Heart right ventricle (tissue), 16 donors: Measurements from ENCODE around the gene EXOC3L4. TPM values are rescaled to one million over a fixed set of nuclear protein-coding genes. Genes with fewer than 3 reads are reported as not detected.
"Not testable (repeated sequence)": the region's sequence is repeated elsewhere in the genome, so short reads cannot be mapped to it uniquely, and the experiment has no call there.

Experiments used
- ATAC-seq, 8 donors: fragments of 200-7000 bp; cut with Tn5 transposase; one replicate each; pipeline ENCODE4 v1.9.1; 2020; ENCODE audit warnings: mild to moderate bottlenecking in 8 of 8, moderate library complexity in 8 of 8, moderate number of reproducible peaks in 1 of 8
- DNase-seq, 2 donors: peaks; one replicate each; pipeline ENCODE4 v3.0.0-alpha.2; 2020
- H3K27ac ChIP-seq, 10 donors: fragments of 200-600 bp; sonication (generic) in 2 of 10; one replicate each; pipeline versions ENCODE4 v1.5.0 to v1.8.0; 2020 to 2022; ENCODE audit warnings: mild to moderate bottlenecking in 3 of 10
- H3K27me3 ChIP-seq, 7 donors: fragments of 200-600 bp; one replicate each; pipeline ENCODE4 v1.8.0; 2021 to 2022; ENCODE audit warnings: mild to moderate bottlenecking in 2 of 7
- H3K36me3 ChIP-seq, 9 donors: fragments of 200-600 bp; sonication (generic) in 1 of 9; one replicate each; pipeline versions ENCODE4 v1.5.0 to v1.8.0; 2020 to 2022; ENCODE audit warnings: mild to moderate bottlenecking in 2 of 9
- H3K4me1 ChIP-seq, 9 donors: fragments of 200-600 bp; sonication (generic) in 1 of 9; one replicate each; pipeline versions ENCODE4 v1.5.0 to v1.8.0; 2020 to 2022; ENCODE audit warnings: mild to moderate bottlenecking in 4 of 9
- H3K4me3 ChIP-seq, 10 donors: fragments of 200-600 bp; sonication (generic) in 2 of 10; one replicate each; pipeline versions ENCODE4 v1.5.0 to v1.8.0; 2020 to 2022; ENCODE audit warnings: mild to moderate bottlenecking in 7 of 10, moderate library complexity in 2 of 10
- H3K9me3 ChIP-seq, 11 donors: fragments of 200-600 bp in 10 of 11; sonication (generic) in 2 of 11; one replicate each; pipeline versions ENCODE4 v1.5.0 to v1.8.0; 2013 to 2022; ENCODE audit warnings: mild to moderate bottlenecking in 2 of 11, control low read depth in 1 of 11, moderate library complexity in 1 of 11
- CTCF ChIP-seq, 9 donors: fragments of 200-600 bp; sonication (generic) in 2 of 9; IDR thresholded peaks; one replicate each; pipeline versions ENCODE4 v1.5.0 to v1.8.0; 2021 to 2022; ENCODE audit warnings: antibody characterized with exemption in 9 of 9, mild to moderate bottlenecking in 5 of 9, moderate library complexity in 1 of 9
- WGBS, 2 donors: extraction: QIAGEN DNeasy Blood & Tissue Kit; methylation state at CpG; one replicate each; pipeline ENCODE4 v1.1.7; 2013; ENCODE audit warnings: inconsistent platforms in 1 of 2; 5-methylcytosine and 5-hydroxymethylcytosine counted together
- intact Hi-C, 10 donors: fragments of 100-400 bp; cut with DNase I; formaldehyde crosslinking; loops; one replicate each; pipeline versions ENCODE4 v1.11.1 to v1.14.2; 2022
- polyA plus RNA-seq, 2 donors: library from polyadenylated mRNA; stranded (reverse); fragments of 200-250 nt; gene quantifications; one replicate each; pipeline ENCODE4 v1.2.3, GENCODE V29; 2013
- total RNA-seq, 10 donors: library from RNA; stranded (reverse); fragmentation: NEBNext Ultra II Directional in 3 of 10; extraction: Animal tissue kit (Norgen Biotek cat#: 25700) in 3 of 10; gene quantifications; one replicate each; pipeline versions ENCODE4 v1.2.1 to v1.2.4, GENCODE V29; 2021 to 2023
- donor health status: Arrhythmogenic right ventricular cardiomyopathy.
- donor health status: ischemic (EF 13 %, LVEDD 7.1; RV severe dilation, severe dysfunction).
- donor health status: healthy with polysubstance abuse.
- donor health status: DM: no; HTN: yes; CAD: no.
- donor health status: DM: no; HTN: no; CAD: no.
- donor health status: ischemic (EF 25% LVEDD 6.9; RV normal size, moderate dysfunction).
- donor health status: ischemic (EF 25% LVEDD 5.7; RV mildly dilated, moderate dysfunction).
- donor health status: healthy.
- donor health status: DM: yes; HTN: yes; CAD: no.
- donor health status: Ischemic cardiomyopathy.
- donor health status: ischemic (EF 35%, LVEDD 5.7; RV mildly dilated, moderate dysfunction).
- donor health status: nonischemic (EF 11% LVEDD 7.7; RV severe dilation, severe dysfunction).
- donor health status: DM: yes; HTN: yes; CAD: no.
- donor health status: PGD.
- donor health status: ischemic (EF 29% LVEDD 5.4; RV normal size, mild dysfunction).
- donor health status: nonischemic (EF 23%, LVEDD 6.1; RV moderate dilation, normal function).

Gene EXOC3L4
- total and polyA plus RNA-seq, 12 donors = 0.16 to 2.0 (median 0.50) TPM; not detected in 4

- ATAC-seq (no peak), DNase-seq (no peak)
- Histone ChIP-seq H3K9me3 (no peaks in the 10 kb centered on the region), H3K36me3 (no peaks in the 10 kb centered on the region), H3K27ac (peak overlapping the region in 1 of 10 donors; percentile 80), H3K4me1 (peaks cover 0 to 87% (median 44%) of the 10 kb centered on the region in 9 donors), H3K27me3 (no peaks in the 10 kb centered on the region), H3K4me3 (no peak overlapping the region)
- intact Hi-C loops = no loop called here
- 87 to 96% methylated on average over 10 of the region's 10 CpGs for WGBS, 2 donors
- TF ChIP-seq CTCF (IDR thresholded peaks at IDR 0.05) = no peak
Measured at GRCh38 chr14:103115845-103116572, 21.5 kb downstream of the EXOC3L4 start.

- no peak for ATAC-seq
- no peaks in the 10 kb centered on the region for H3K9me3 ChIP-seq
- TF ChIP-seq CTCF (IDR thresholded peaks at IDR 0.05) = no peak
- no peak overlapping the region for H3K27ac ChIP-seq
- H3K4me1 ChIP-seq = peaks cover 0 to 87% (median 44%) of the 10 kb centered on the region in 9 donors
- intact Hi-C loops = no loop called here
- DNase-seq = no peak
- H3K36me3 ChIP-seq = no peaks in the 10 kb centered on the region
- WGBS, 2 donors = 91 to 93% methylated on average over 17 of the region's 17 CpGs
- no peak overlapping the region for H3K4me3 ChIP-seq
- no peaks in the 10 kb centered on the region for H3K27me3 ChIP-seq
Measured at GRCh38 chr14:103116636-103117035, 22.1 kb downstream of the EXOC3L4 start.

GRCh38 chr14:103117499-103117898 is 23.0 kb downstream of the EXOC3L4 start:
- H3K36me3 ChIP-seq, intact Hi-C loops, H3K27me3 ChIP-seq, H3K4me3 ChIP-seq, ATAC-seq, DNase-seq, H3K9me3 ChIP-seq: not testable (repeated sequence)
- H3K4me1 ChIP-seq = peaks cover 7 to 87% (median 47%) of the 10 kb centered on the region in 9 donors
- 92% methylated on average over 7 of the region's 7 CpGs for WGBS, 2 donors
- peak overlapping the region in 7 of 10 donors; percentile 19 to 71 (median 45) for H3K27ac ChIP-seq

GRCh38 chr14:103118018-103118662 is 23.6 kb downstream of the EXOC3L4 start:
- Histone ChIP-seq H3K4me1 (peaks cover 11 to 88% (median 51%) of the 10 kb centered on the region in 9 donors), H3K9me3 (no peaks in the 10 kb centered on the region), H3K27ac (peak overlapping the region; percentile 3 to 99 (median 73)), H3K36me3 (no peaks in the 10 kb centered on the region), H3K27me3 (no peaks in the 10 kb centered on the region), H3K4me3 (no peak overlapping the region)
- intact Hi-C loops = no loop called here
- WGBS, 2 donors = 35 to 42% methylated on average over 8 to 10 of the region's 10 CpGs
- DNase-seq (peak; percentile 75 to 92), ATAC-seq (peak; percentile 43 to 68 (median 52))
- no peak for TF ChIP-seq CTCF (IDR thresholded peaks at IDR 0.05)
